OCI-LY3 (cell line): ENCODE data around the gene RIBC2.

Source experiments
- H2AFZ ChIP-seq: fragments of 200-600, 300-600 bp; shearing (Covaris generic); 2 replicates; pipeline ENCODE4 v1.6.0; 2014; ENCODE audit warnings: antibody characterized with exemption, low read depth, low read length
- H3K27ac ChIP-seq: fragments of 200-600, 300-600 bp; sonication (generic); 2 replicates; pipeline ENCODE4 v1.5.1; 2014; ENCODE audit warnings: mild to moderate bottlenecking, low read length, moderate library complexity, mixed read lengths
- H3K27me3 ChIP-seq: fragments of 200-600, 300-600 bp; sonication (generic); 2 replicates; pipeline ENCODE4 v1.6.1; 2014; ENCODE audit warnings: low read depth, low read length, mixed read lengths
- H3K36me3 ChIP-seq: fragments of 200-600, 300-600 bp; sonication (generic); replicated peaks from 2 replicates; pipeline ENCODE3; 2014; ENCODE audit warnings: low read depth, low read length, mixed read lengths
- H3K4me1 ChIP-seq: fragments of 300-600, 200-600 bp; sonication (generic); 2 replicates; pipeline ENCODE4 v1.6.1; 2014; ENCODE audit warnings: low read length, mixed read lengths
- H3K4me2 ChIP-seq: fragments of 200-600, 300-600 bp; sonication (generic); 2 replicates; pipeline ENCODE4 v1.6.1; 2014; ENCODE audit warnings: low read length, mixed read lengths
- H3K4me3 ChIP-seq: fragments of 300-600, 200-600 bp; sonication (generic); 2 replicates; pipeline ENCODE4 v1.5.1; 2014; ENCODE audit warnings: antibody characterized with exemption, mild to moderate bottlenecking, low read length, moderate library complexity
- H3K79me2 ChIP-seq: fragments of 300-600, 200-600 bp; shearing (Covaris generic); 2 replicates; pipeline ENCODE4 v1.6.1; 2014; ENCODE audit warnings: mild to moderate bottlenecking, low read length, mixed read lengths
- H3K9ac ChIP-seq: fragments of 300-600, 200-600 bp; shearing (Covaris generic); 2 replicates; pipeline ENCODE4 v1.6.0; 2014; ENCODE audit warnings: mild to moderate bottlenecking, low read length, moderate library complexity
- H3K9me3 ChIP-seq: fragments of 200-600, 300-600 bp; shearing (Covaris generic); 2 replicates; pipeline ENCODE4 v1.6.1; 2014; ENCODE audit warnings: low read length, mixed read lengths; ENCODE audit not compliant: insufficient read depth
- H4K20me1 ChIP-seq: fragments of 200-600, 300-600 bp; sonication (generic); 2 replicates; pipeline ENCODE4 v1.6.1; 2016; ENCODE audit warnings: low read length, mixed read lengths; ENCODE audit not compliant: insufficient read depth
- CTCF ChIP-seq: fragments of 200-600, 300-600 bp; sonication (generic); IDR thresholded peaks from 2 replicates; pipeline ENCODE4 v1.5.1; 2014; ENCODE audit warnings: antibody characterized with exemption, low read length, low read depth
- EZH2phosphoT487 ChIP-seq: fragments of 200-600 bp; shearing (Covaris generic); IDR thresholded peaks from 2 replicates; pipeline ENCODE4 v1.6.1; 2018; ENCODE audit warnings: antibody characterized with exemption, mixed run types, low read depth

RIBC2 gene

GRCh38 chr22:45451972-45452371 lies 38.5 kb downstream of the RIBC2 start:
- no peak overlapping the region for H3K9ac ChIP-seq
- H4K20me1 ChIP-seq = no peaks in the 10 kb centered on the region
- H3K4me3 ChIP-seq = no peak overlapping the region
- H3K79me2 ChIP-seq = no peaks in the 10 kb centered on the region
- H3K27me3 ChIP-seq = peaks cover 28% of the 10 kb centered on the region
- H3K4me2 ChIP-seq = no peak overlapping the region
- H3K9me3 ChIP-seq = no peaks in the 10 kb centered on the region
- H3K27ac ChIP-seq = no peak overlapping the region
- H2AFZ ChIP-seq = no peak overlapping the region
- H3K36me3 ChIP-seq = no peaks in the 10 kb centered on the region
- TF ChIP-seq CTCF = no peak
- no peaks in the 10 kb centered on the region for H3K4me1 ChIP-seq

GRCh38 chr22:45452565-45453379 lies 39.3 kb downstream of the RIBC2 start:
- Histone ChIP-seq H3K27ac (no peak overlapping the region), H2AFZ (no peak overlapping the region), H3K9ac (no peak overlapping the region), H3K4me3 (no peak overlapping the region), H3K4me2 (no peak overlapping the region), H3K27me3 (peaks cover 28% of the 10 kb centered on the region), H3K36me3 (no peaks in the 10 kb centered on the region), H3K79me2 (no peaks in the 10 kb centered on the region), H3K4me1 (no peaks in the 10 kb centered on the region), H4K20me1 (no peaks in the 10 kb centered on the region), H3K9me3 (no peaks in the 10 kb centered on the region)
- no peak for TF ChIP-seq CTCF
- no peak for TF ChIP-seq EZH2phosphoT487

- H3K9me3 ChIP-seq = no peaks in the 10 kb centered on the region
- no peak overlapping the region for H3K9ac ChIP-seq
- H4K20me1 ChIP-seq = no peaks in the 10 kb centered on the region
- TF ChIP-seq CTCF (no peak), EZH2phosphoT487 (no peak)
- no peak overlapping the region for H2AFZ ChIP-seq
- H3K27ac ChIP-seq = no peak overlapping the region
- H3K36me3 ChIP-seq = no peaks in the 10 kb centered on the region
- H3K79me2 ChIP-seq = no peaks in the 10 kb centered on the region
- no peak overlapping the region for H3K4me2 ChIP-seq
- peaks cover 28% of the 10 kb centered on the region for H3K27me3 ChIP-seq
- H3K4me3 ChIP-seq = no peak overlapping the region
- no peaks in the 10 kb centered on the region for H3K4me1 ChIP-seq
Observed at GRCh38 chr22:45453764-45454163, 40.3 kb downstream of the RIBC2 start.

- H4K20me1 ChIP-seq = no peaks in the 10 kb centered on the region
- H3K9ac ChIP-seq = no peak overlapping the region
- no peak overlapping the region for H3K27ac ChIP-seq
- H3K4me3 ChIP-seq = no peak overlapping the region
- peaks cover 28% of the 10 kb centered on the region for H3K27me3 ChIP-seq
- H3K4me1 ChIP-seq = no peaks in the 10 kb centered on the region
- no peak overlapping the region for H3K4me2 ChIP-seq
- H3K79me2 ChIP-seq = no peaks in the 10 kb centered on the region
- no peak for TF ChIP-seq EZH2phosphoT487
- TF ChIP-seq CTCF = no peak
- H2AFZ ChIP-seq = no peak overlapping the region
- H3K36me3 ChIP-seq = no peaks in the 10 kb centered on the region
- H3K9me3 ChIP-seq = no peaks in the 10 kb centered on the region
Observed at GRCh38 chr22:45454275-45454674, 40.8 kb downstream of the RIBC2 start.
